ENCODE data around the gene ZNF598.

Gene ZNF598

GRCh38 chr16:2046893-2047329 is 37.3 kb upstream of the ZNF598 start:
- H3K4me3 ChIP-seq (ENCODE audit: low read depth, low read length), result peak overlapping the region; percentile 88
- no peaks in the 10 kb centered on the region for H3K27me3 ChIP-seq (ENCODE audit: control insufficient read depth, insufficient read depth, low read length)
- peaks cover 11% of the 10 kb centered on the region for H3K36me3 ChIP-seq (ENCODE audit: control insufficient read depth, insufficient read depth, low read length)
- peaks cover 5% of the 10 kb centered on the region for H3K4me1 ChIP-seq (ENCODE audit: control insufficient read depth, insufficient read depth, low read length)
- H3K9me3 ChIP-seq (ENCODE audit: control insufficient read depth, insufficient read depth, low read length), result no peaks in the 10 kb centered on the region
- peak overlapping the region; percentile 54 for H3K9ac ChIP-seq (ENCODE audit: low read depth, low read length)

GRCh38 chr16:2045965-2046892 is 36.6 kb upstream of the ZNF598 start:
- Histone ChIP-seq H3K4me3 (ENCODE audit: low read depth, low read length) (no peak overlapping the region), H3K9me3 (ENCODE audit: control insufficient read depth, insufficient read depth, low read length) (no peaks in the 10 kb centered on the region), H3K36me3 (ENCODE audit: control insufficient read depth, insufficient read depth, low read length) (peaks cover 11% of the 10 kb centered on the region), H3K4me1 (ENCODE audit: control insufficient read depth, insufficient read depth, low read length) (peaks cover 5% of the 10 kb centered on the region), H3K9ac (ENCODE audit: low read depth, low read length) (no peak overlapping the region), H3K27me3 (ENCODE audit: control insufficient read depth, insufficient read depth, low read length) (no peaks in the 10 kb centered on the region)

- Histone ChIP-seq H3K36me3 (ENCODE audit: control insufficient read depth, insufficient read depth, low read length) (peaks cover 11% of the 10 kb centered on the region), H3K4me1 (ENCODE audit: control insufficient read depth, insufficient read depth, low read length) (peaks cover 5% of the 10 kb centered on the region), H3K27me3 (ENCODE audit: control insufficient read depth, insufficient read depth, low read length) (no peaks in the 10 kb centered on the region), H3K9me3 (ENCODE audit: control insufficient read depth, insufficient read depth, low read length) (no peaks in the 10 kb centered on the region), H3K9ac (ENCODE audit: low read depth, low read length) (no peak overlapping the region), H3K4me3 (ENCODE audit: low read depth, low read length) (no peak overlapping the region)
Observed at GRCh38 chr16:2044541-2044940, 34.9 kb upstream of the ZNF598 start.

GRCh38 chr16:2043667-2044451 is 34.2 kb upstream of the ZNF598 start:
- H3K4me1 ChIP-seq (ENCODE audit: control insufficient read depth, insufficient read depth, low read length), result peaks cover 5% of the 10 kb centered on the region

GRCh38 chr16:2042986-2043666 is 33.5 kb upstream of the ZNF598 start:
- H3K27me3 ChIP-seq (ENCODE audit: control insufficient read depth, insufficient read depth, low read length), result no peaks in the 10 kb centered on the region
- H3K9me3 ChIP-seq (ENCODE audit: control insufficient read depth, insufficient read depth, low read length), result no peaks in the 10 kb centered on the region
- no peak overlapping the region for H3K9ac ChIP-seq (ENCODE audit: low read depth, low read length)
- H3K4me3 ChIP-seq (ENCODE audit: low read depth, low read length), result no peak overlapping the region
- peaks cover 11% of the 10 kb centered on the region for H3K36me3 ChIP-seq (ENCODE audit: control insufficient read depth, insufficient read depth, low read length)
- no peaks in the 10 kb centered on the region for H3K4me1 ChIP-seq (ENCODE audit: control insufficient read depth, insufficient read depth, low read length)

More at GRCh38 chr16:2043667-2044451, 34.2 kb upstream of the ZNF598 start:
- H3K9ac ChIP-seq (ENCODE audit: low read depth, low read length), result no peak overlapping the region
- no peaks in the 10 kb centered on the region for H3K9me3 ChIP-seq (ENCODE audit: control insufficient read depth, insufficient read depth, low read length)
- no peaks in the 10 kb centered on the region for H3K27me3 ChIP-seq (ENCODE audit: control insufficient read depth, insufficient read depth, low read length)
- H3K36me3 ChIP-seq (ENCODE audit: control insufficient read depth, insufficient read depth, low read length), result peaks cover 11% of the 10 kb centered on the region
- no peak overlapping the region for H3K4me3 ChIP-seq (ENCODE audit: low read depth, low read length)

GRCh38 chr16:2042171-2042985 is 32.8 kb upstream of the ZNF598 start:
- Histone ChIP-seq H3K9me3 (ENCODE audit: control insufficient read depth, insufficient read depth, low read length) (no peaks in the 10 kb centered on the region), H3K9ac (ENCODE audit: low read depth, low read length) (no peak overlapping the region), H3K4me1 (ENCODE audit: control insufficient read depth, insufficient read depth, low read length) (no peaks in the 10 kb centered on the region), H3K4me3 (ENCODE audit: low read depth, low read length) (no peak overlapping the region), H3K36me3 (ENCODE audit: control insufficient read depth, insufficient read depth, low read length) (peaks cover 11% of the 10 kb centered on the region), H3K27me3 (ENCODE audit: control insufficient read depth, insufficient read depth, low read length) (no peaks in the 10 kb centered on the region)

GRCh38 chr16:2040787-2041522 is 31.3 kb upstream of the ZNF598 start:
- no peak overlapping the region for H3K9ac ChIP-seq (ENCODE audit: low read depth, low read length)
- H3K4me3 ChIP-seq (ENCODE audit: low read depth, low read length), result no peak overlapping the region

GRCh38 chr16:2040041-2040786 is 30.6 kb upstream of the ZNF598 start:
- peaks cover 11% of the 10 kb centered on the region for H3K36me3 ChIP-seq (ENCODE audit: control insufficient read depth, insufficient read depth, low read length)
- H3K9ac ChIP-seq (ENCODE audit: low read depth, low read length), result no peak overlapping the region
- no peaks in the 10 kb centered on the region for H3K9me3 ChIP-seq (ENCODE audit: control insufficient read depth, insufficient read depth, low read length)
- no peaks in the 10 kb centered on the region for H3K4me1 ChIP-seq (ENCODE audit: control insufficient read depth, insufficient read depth, low read length)
- no peak overlapping the region for H3K4me3 ChIP-seq (ENCODE audit: low read depth, low read length)
- no peaks in the 10 kb centered on the region for H3K27me3 ChIP-seq (ENCODE audit: control insufficient read depth, insufficient read depth, low read length)

More at GRCh38 chr16:2040787-2041522, 31.3 kb upstream of the ZNF598 start:
- no peaks in the 10 kb centered on the region for H3K4me1 ChIP-seq (ENCODE audit: control insufficient read depth, insufficient read depth, low read length)
- peaks cover 11% of the 10 kb centered on the region for H3K36me3 ChIP-seq (ENCODE audit: control insufficient read depth, insufficient read depth, low read length)
- H3K9me3 ChIP-seq (ENCODE audit: control insufficient read depth, insufficient read depth, low read length), result no peaks in the 10 kb centered on the region
- H3K27me3 ChIP-seq (ENCODE audit: control insufficient read depth, insufficient read depth, low read length), result no peaks in the 10 kb centered on the region

- H3K27me3 ChIP-seq (ENCODE audit: control insufficient read depth, insufficient read depth, low read length), result no peaks in the 10 kb centered on the region
- H3K36me3 ChIP-seq (ENCODE audit: control insufficient read depth, insufficient read depth, low read length), result peaks cover 8% of the 10 kb centered on the region
- H3K4me1 ChIP-seq (ENCODE audit: control insufficient read depth, insufficient read depth, low read length), result no peaks in the 10 kb centered on the region
- H3K9me3 ChIP-seq (ENCODE audit: control insufficient read depth, insufficient read depth, low read length), result no peaks in the 10 kb centered on the region
- H3K9ac ChIP-seq (ENCODE audit: low read depth, low read length), result no peak overlapping the region
- H3K4me3 ChIP-seq (ENCODE audit: low read depth, low read length), result no peak overlapping the region
Observed at GRCh38 chr16:2039274-2040031, 29.8 kb upstream of the ZNF598 start.
